ENCODE measurements around the gene DAG1. TPM values are rescaled to one million over a fixed set of nuclear protein-coding genes. Genes with fewer than 3 reads are reported as not detected.

The DAG1 gene
- polyA plus RNA-seq, 1 experiment: 29.5 TPM

DNA sequence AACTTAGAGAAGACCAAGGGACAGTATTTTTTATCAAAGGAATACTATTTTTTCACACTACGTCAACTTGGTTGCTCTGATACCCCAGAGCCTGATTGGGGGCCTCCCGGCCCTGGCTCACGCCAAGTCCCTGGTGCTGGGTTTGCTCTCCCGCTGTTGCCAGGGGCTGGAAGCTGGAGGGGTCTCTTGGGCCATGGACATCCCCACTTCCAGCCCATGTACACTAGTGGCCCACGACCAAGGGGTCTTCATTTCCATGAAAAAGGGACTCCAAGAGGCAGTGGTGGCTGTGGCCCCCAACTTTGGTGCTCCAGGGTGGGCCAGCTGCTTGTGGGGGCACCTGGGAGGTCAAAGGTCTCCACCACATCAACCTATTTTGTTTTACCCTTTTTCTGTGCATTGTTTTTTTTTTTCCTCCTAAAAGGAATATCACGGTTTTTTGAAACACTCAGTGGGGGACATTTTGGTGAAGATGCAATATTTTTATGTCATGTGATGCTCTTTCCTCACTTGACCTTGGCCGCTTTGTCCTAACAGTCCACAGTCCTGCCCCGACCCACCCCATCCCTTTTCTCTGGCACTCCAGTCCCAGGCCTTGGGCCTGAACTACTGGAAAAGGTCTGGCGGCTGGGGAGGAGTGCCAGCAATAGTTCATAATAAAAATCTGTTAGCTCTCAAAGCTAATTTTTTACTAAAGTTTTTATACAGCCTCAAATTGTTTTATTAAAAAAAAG, 63.9 kb downstream of the DAG1 start:
- ChIA-PET CTCF (interaction anchor here (1.0 to 1.8 kb wide), 3 partner anchors 21 to 139 kb away, joined by 3 to 8 read pairs (median 5); no protein-coding TSS in a partner anchor), POLR2A (no interaction called here)
- H3K4me3 ChIP-seq (ENCODE audit: low read depth, low read length): no peak overlapping the region
- TF ChIP-seq, protein P1, sequence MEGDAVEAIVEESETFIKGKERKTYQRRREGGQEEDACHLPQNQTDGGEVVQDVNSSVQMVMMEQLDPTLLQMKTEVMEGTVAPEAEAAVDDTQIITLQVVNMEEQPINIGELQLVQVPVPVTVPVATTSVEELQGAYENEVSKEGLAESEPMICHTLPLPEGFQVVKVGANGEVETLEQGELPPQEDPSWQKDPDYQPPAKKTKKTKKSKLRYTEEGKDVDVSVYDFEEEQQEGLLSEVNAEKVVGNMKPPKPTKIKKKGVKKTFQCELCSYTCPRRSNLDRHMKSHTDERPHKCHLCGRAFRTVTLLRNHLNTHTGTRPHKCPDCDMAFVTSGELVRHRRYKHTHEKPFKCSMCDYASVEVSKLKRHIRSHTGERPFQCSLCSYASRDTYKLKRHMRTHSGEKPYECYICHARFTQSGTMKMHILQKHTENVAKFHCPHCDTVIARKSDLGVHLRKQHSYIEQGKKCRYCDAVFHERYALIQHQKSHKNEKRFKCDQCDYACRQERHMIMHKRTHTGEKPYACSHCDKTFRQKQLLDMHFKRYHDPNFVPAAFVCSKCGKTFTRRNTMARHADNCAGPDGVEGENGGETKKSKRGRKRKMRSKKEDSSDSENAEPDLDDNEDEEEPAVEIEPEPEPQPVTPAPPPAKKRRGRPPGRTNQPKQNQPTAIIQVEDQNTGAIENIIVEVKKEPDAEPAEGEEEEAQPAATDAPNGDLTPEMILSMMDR (IDR thresholded peaks at IDR 0.05; ENCODE audit: low read depth, low read length): no peak
- no peak for DNase-seq (ENCODE audit: low read depth, low spot score)
- no peak overlapping the region for H3K27ac ChIP-seq (ENCODE audit: low read depth, low read length)
- H3K27me3 ChIP-seq (ENCODE audit: control insufficient read depth, insufficient read depth, low read length): no peaks in the 10 kb centered on the region
- H3K9me3 ChIP-seq (ENCODE audit: control insufficient read depth, insufficient read depth, low read length): no peaks in the 10 kb centered on the region

DNA sequence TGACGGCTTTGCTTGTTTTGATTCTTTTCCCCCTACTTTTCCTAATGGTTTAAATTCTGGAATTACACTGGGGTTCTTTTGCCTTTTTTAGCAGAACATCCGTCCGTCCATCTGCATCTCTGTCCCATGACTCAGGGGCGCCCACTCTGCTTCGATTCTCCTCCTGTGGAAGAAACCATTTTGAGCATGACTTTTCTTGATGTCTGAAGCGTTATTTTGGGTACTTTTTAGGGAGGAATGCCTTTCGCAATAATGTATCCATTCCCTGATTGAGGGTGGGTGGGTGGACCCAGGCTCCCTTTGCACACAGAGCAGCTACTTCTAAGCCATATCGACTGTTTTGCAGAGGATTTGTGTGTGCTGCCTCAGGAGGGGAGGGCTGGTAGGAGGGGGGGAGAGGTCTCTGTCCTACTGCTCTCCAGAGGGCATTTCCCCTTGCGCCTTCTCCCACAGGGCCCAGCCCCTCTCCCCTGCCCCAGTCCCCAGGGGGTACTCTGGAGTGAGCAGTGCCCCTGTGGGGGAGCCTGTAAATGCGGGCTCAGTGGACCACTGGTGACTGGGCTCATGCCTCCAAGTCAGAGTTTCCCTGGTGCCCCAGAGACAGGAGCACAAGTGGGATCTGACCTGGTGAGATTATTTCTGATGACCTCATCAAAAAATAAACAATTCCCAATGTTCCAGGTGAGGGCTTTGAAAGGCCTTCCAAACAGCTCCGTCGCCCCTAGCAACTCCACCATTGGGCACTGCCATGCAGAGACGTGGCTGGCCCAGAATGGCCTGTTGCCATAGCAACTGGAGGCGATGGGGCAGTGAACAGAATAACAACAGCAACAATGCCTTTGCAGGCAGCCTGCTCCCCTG, 64.7 kb downstream of the DAG1 start:
- no peak overlapping the region for H3K4me3 ChIP-seq (ENCODE audit: low read depth, low read length)
- H3K27ac ChIP-seq (ENCODE audit: low read depth, low read length): no peak overlapping the region
- TF ChIP-seq, protein P1 (IDR thresholded peaks at IDR 0.05; ENCODE audit: low read depth, low read length): no peak
- no peaks in the 10 kb centered on the region for H3K9me3 ChIP-seq (ENCODE audit: control insufficient read depth, insufficient read depth, low read length)
- ChIA-PET POLR2A (no interaction called here), CTCF (interaction anchor here (0.5 to 1.8 kb wide), 3 partner anchors 101 to 138 kb away, joined by 3 to 8 read pairs (median 5); no protein-coding TSS in a partner anchor)
- no peaks in the 10 kb centered on the region for H3K27me3 ChIP-seq (ENCODE audit: control insufficient read depth, insufficient read depth, low read length)
- no peak for DNase-seq (ENCODE audit: low read depth, low spot score)

DNA sequence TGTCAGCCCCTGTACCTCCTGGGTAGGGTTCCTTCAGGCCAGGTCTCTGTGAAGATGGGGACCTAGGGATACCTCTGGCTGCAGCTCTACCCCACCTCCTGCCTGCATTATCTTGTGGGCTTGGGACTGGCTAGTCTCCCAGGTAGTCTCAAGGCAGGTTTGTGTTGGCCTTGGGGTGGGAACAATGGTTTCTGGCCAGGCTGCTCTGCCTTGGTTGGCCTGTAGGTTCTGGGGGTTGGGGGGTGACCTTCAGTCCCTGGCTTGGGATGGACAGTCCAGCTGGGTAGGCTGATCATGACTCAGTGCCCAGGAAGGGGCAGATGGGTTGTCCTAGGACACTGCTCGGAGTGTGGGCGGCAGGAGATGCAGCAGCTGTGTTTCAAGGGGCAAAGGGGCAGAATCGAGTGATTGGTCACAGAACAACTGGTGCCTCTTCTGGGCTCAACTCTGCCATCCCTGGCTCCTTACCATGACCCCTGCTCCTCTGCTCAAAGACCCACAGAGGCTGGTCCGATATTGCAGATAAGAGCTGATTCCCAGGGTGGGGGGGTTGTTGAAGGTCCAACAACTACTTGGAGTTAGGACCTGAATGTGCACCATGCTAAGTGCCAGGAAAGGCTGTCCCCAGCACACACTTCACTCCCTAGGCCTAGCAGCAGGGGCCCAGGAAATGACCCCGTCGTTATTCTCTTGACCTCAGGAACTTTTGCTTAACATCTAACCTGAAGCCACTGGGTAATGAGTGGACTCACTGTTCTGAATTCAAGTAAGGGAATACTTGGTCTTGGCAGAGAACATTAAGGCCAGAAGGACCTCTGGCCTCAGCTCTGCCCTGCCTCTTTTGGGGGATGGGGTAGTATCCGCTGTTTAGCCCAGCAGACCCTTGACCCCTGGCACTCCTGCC, 66.2 kb downstream of the DAG1 start:
- ChIA-PET POLR2A (interaction anchor here (0.7 kb wide), 1 partner anchor 64 kb away, joined by 3 read pairs; no protein-coding TSS in a partner anchor), CTCF (interaction anchor here (0.7 to 4.4 kb wide), 4 partner anchors 8 to 375 kb away, joined by 3 to 208 read pairs (median 22); no protein-coding TSS in a partner anchor)
- TF ChIP-seq, protein P1 (IDR thresholded peaks at IDR 0.05; ENCODE audit: low read depth, low read length): no peak
- Histone ChIP-seq H3K4me3 (ENCODE audit: low read depth, low read length) (no peak overlapping the region), H3K27me3 (ENCODE audit: control insufficient read depth, insufficient read depth, low read length) (no peaks in the 10 kb centered on the region), H3K9me3 (ENCODE audit: control insufficient read depth, insufficient read depth, low read length) (no peaks in the 10 kb centered on the region), H3K27ac (ENCODE audit: low read depth, low read length) (no peak overlapping the region)
- DNase-seq (ENCODE audit: low read depth, low spot score): no peak

DNA sequence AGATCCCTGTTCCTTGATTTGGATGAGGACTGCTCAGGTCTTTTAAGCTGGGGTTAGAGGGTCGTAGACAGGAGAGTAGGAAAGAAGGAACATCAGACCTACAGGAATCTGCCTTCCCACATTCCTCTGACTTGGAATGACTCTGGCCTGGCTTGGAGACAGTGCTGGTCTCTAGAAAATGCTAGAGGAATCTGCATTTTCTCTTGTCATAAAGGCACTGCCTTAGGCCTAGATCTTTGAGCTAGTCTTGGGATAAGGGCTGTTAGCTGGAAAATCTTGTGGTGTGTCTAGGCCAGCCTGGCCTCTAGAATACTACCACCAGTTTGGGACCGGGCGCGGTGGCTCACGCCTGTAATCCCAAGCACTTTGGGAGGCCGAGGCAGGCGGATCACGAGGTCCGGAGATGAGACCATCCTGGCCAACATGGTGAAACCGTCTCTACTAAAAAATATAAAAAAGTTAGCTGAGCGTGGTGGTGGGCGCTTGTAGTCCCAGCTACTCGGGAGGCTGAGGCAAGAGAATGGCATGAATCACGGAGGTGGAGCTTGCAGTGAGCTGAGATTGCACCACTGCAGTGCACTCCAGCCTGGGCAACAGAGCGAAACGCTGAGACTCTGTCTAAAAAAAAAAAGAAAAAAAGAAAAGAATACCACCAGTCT, 66.9 kb downstream of the DAG1 start:
- H3K27ac ChIP-seq (ENCODE audit: low read depth, low read length): no peak overlapping the region

More for the DNA sequence above, 66.9 kb downstream of the DAG1 start:
- POLR2A ChIA-PET: interaction anchor here (0.7 kb wide), 1 partner anchor 65 kb away, joined by 3 read pairs; no protein-coding TSS in a partner anchor
- Histone ChIP-seq H3K27me3 (ENCODE audit: control insufficient read depth, insufficient read depth, low read length) (no peaks in the 10 kb centered on the region), H3K9me3 (ENCODE audit: control insufficient read depth, insufficient read depth, low read length) (no peaks in the 10 kb centered on the region), H3K4me3 (ENCODE audit: low read depth, low read length) (no peak overlapping the region)
- TF ChIP-seq, protein P1 (IDR thresholded peaks at IDR 0.05; ENCODE audit: low read depth, low read length): no peak
- DNase-seq (ENCODE audit: low read depth, low spot score): no peak
- CTCF ChIA-PET: interaction anchor here (0.7 to 4.4 kb wide), 4 partner anchors 8 to 376 kb away, joined by 3 to 208 read pairs (median 22); no protein-coding TSS in a partner anchor

Measured in AG04450 (cell line).